ENCODE data around the gene TMPRSS13.

TMPRSS13 gene

GRCh38 chr11:117885777-117886176 lies 43.4 kb downstream of the TMPRSS13 start:
- no peak for DNase-seq

DNA sequence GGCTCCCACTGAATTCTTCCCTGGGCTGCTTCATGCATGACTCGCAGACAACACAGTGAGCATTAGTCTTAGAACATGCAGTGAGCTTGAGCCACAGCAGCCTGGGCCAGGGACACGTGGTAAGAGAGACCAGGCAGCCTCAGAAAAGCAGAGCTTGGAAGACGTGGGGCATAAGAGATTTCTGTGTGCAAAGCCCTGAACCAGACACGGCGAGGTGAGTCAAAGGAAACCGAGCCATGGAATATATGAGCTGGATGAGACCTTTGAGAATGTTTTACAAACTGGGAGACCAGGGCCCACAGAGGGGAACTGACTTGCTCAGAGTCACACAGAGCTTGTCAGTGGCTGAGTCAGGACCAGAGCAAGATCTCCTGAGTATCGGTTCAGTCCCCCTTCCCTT lies 44.2 kb downstream of the TMPRSS13 start:
- no peak for DNase-seq

GRCh38 chr11:117883063-117883462 lies 46.1 kb downstream of the TMPRSS13 start:
- no peak for DNase-seq

GRCh38 chr11:117882311-117882905 lies 46.8 kb downstream of the TMPRSS13 start:
- DNase-seq: no peak

GRCh38 chr11:117881217-117881616 lies 48.0 kb downstream of the TMPRSS13 start:
- DNase-seq: no peak

- no peak for DNase-seq
Observed at GRCh38 chr11:117879516-117880480, 49.4 kb downstream of the TMPRSS13 start.

GRCh38 chr11:117878939-117879475 lies 50.2 kb downstream of the TMPRSS13 start:
- no peak for DNase-seq

- DNase-seq: no peak
Observed at GRCh38 chr11:117878314-117878938, 50.8 kb downstream of the TMPRSS13 start.

GRCh38 chr11:117877120-117877784 lies 52.0 kb downstream of the TMPRSS13 start:
- no peak for DNase-seq

GRCh38 chr11:117876341-117877119 lies 52.7 kb downstream of the TMPRSS13 start, which contains the start of gene FXYD6:
Gene FXYD6 (minus strand): TSS chr11:117876658. CDS start chr11:117842776, 33,882 bp downstream.
- DNase-seq: no peak

DNA sequence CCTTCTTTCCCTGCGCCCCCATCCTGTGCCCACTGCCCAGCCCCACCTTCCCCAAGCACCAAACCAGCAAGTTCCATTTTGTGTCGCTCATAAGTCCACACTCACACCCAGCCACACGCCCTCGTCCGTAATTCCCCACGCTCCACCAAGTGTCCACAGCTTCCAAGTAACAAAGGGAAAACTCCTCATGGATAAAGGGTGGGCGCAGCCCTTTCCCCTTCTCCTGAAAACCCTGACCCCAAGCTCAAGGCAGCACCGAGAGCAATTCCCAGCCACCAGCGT lies 53.2 kb downstream of the TMPRSS13 start:
- DNase-seq: no peak

- DNase-seq: no peak
Observed at GRCh38 chr11:117875382-117876058, 53.7 kb downstream of the TMPRSS13 start.

DNA sequence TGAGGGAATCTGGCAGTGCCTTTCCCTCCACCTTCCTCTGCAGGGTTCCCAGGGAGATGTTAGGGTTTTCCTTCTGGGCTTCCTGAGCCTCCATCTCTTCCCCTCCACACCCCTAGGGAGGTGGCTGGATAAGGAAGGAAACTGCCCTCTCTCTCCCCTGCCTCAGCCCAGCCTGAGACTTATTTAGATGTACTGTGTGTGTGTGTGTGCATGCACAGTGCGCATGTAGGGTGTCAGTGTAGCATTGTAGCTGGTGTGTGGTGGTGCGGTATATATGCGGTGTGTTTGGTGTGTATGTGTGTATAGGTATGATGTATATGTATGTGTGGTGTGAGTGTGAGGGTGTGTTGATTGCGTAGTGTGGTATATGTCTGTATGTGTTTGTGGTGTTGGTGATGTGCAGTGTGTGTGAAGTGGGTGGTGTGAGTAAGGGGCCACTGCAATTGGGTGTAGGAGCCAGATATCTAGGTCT lies 54.3 kb downstream of the TMPRSS13 start:
- no peak for DNase-seq

GRCh38 chr11:117874253-117874909 lies 54.8 kb downstream of the TMPRSS13 start:
- no peak for DNase-seq

- DNase-seq: no peak
Observed at GRCh38 chr11:117873828-117874125, 55.4 kb downstream of the TMPRSS13 start.

DNA sequence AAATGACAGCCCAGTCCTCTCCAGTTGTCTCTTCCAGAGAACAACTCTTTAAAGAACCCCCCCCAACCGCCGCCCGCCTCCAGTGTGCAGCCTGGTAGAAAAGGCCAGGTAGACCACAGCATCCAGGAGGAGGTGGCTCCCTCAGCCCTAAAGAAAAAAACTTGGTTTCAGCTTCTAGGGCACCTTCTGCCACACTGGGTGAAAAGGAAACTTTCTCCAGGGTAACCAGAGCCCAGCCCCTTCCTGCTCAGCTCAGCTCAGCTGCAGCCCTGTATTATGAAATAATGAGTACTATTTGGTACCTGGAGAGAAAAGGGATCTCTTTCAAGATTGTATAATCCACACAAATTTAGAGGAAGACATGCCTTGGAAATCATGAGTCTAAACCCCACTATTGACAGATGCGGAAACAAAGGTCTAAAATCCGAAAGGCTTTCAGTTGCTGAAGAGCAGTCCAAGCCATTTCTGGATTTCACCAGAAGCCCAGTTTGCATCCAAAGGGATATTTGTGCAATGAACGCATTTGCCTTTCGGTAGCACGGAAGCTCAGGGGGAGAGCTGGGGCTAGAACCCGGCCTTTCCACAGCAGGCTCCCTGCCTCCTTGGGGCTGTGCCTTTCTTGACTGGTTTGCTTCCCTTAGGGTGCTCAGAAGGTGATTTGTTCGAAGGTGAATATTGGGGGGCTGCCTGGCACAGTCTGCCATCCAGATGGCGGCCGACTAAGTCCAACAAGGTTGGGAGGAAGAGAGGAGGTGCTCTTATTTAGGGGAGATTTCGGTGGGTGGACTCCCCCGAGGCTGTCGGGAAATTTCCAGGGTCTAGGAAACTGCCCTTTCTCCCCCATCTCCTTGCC lies 56.0 kb downstream of the TMPRSS13 start:
- no peak for DNase-seq

DNA sequence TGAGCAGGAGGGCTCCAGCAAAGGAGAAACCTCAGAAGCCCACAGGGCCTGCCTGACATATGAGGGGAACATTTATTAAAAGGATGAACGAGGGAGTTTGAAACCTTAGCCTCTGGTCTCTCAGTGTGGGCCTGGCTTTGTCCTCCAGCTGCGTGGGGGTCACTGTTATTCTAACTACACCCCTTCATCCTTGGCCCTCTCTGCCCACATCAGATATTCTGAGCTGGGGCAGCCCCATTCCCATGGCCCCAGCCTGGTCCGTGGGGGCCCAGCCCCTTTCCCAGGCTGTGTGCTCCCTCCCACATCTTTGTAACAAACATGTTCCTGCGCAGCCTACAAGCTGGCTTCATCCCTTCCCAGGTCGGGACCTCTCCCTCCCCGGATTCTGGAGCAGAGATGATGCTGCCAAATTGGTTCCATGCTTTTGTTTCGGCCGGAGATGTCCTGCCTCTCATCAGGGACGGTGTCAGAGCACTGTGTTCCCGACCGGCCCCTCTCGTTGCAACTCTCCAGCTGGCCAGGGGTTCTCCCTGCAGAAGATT lies 56.7 kb downstream of the TMPRSS13 start:
- DNase-seq: no peak

- DNase-seq: no peak
Observed at GRCh38 chr11:117871784-117872183, 57.4 kb downstream of the TMPRSS13 start.

DNA sequence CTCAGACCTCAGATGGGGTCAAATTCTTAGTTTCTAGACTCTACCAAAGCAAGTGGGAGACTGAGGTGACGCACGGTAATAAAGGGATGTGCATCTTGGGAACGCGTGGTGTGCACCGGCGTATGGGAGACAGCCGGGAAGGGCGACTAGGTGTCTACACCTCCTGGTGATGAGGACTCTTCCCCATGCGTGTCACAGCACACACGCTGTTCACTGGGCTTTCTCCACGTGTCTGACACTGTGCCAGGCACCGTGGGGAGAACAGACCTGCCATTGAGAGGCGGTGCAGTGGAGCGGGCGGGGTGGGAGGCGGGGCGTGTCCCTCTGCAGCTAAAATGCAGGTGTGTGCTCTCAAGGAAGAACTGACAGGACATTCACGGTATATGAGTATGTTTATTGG lies 58.0 kb downstream of the TMPRSS13 start:
- no peak for DNase-seq
